IPS-11a (cell line): ENCODE results near the gene BTBD2.

Experiments used
- H3K4me3 ChIP-seq: one replicate; pipeline ENCODE4 v1.5.1; 2013; ENCODE audit warnings: low read depth, low read length, control low read depth

BTBD2 gene

GRCh38 chr19:1987197-1988187, 28.0 kb downstream of the BTBD2 start:
- no peak overlapping the region for H3K4me3 ChIP-seq

GRCh38 chr19:1986357-1987162, 29.0 kb downstream of the BTBD2 start:
- H3K4me3 ChIP-seq = no peak overlapping the region

- no peak overlapping the region for H3K4me3 ChIP-seq
Observed at GRCh38 chr19:1985588-1986356, 29.7 kb downstream of the BTBD2 start.

GRCh38 chr19:1984357-1984756, 31.2 kb downstream of the BTBD2 start:
- no peak overlapping the region for H3K4me3 ChIP-seq

- no peak overlapping the region for H3K4me3 ChIP-seq
Observed at GRCh38 chr19:1981253-1981652, 34.3 kb downstream of the BTBD2 start.

GRCh38 chr19:1980809-1981181, 34.7 kb downstream of the BTBD2 start:
- H3K4me3 ChIP-seq = no peak overlapping the region

- H3K4me3 ChIP-seq = no peak overlapping the region
Observed at GRCh38 chr19:1980091-1980808, 35.3 kb downstream of the BTBD2 start.

GRCh38 chr19:1979642-1980041, 35.9 kb downstream of the BTBD2 start:
- H3K4me3 ChIP-seq = no peak overlapping the region

GRCh38 chr19:1979017-1979416, 36.5 kb downstream of the BTBD2 start:
- no peak overlapping the region for H3K4me3 ChIP-seq

GRCh38 chr19:1978346-1978894, 37.1 kb downstream of the BTBD2 start:
- H3K4me3 ChIP-seq = no peak overlapping the region

GRCh38 chr19:1977120-1977519, 38.4 kb downstream of the BTBD2 start:
- H3K4me3 ChIP-seq = no peak overlapping the region

GRCh38 chr19:1975162-1975480, 40.4 kb downstream of the BTBD2 start:
- no peak overlapping the region for H3K4me3 ChIP-seq

- H3K4me3 ChIP-seq = no peak overlapping the region
Observed at GRCh38 chr19:1974381-1975161, 40.9 kb downstream of the BTBD2 start.

- H3K4me3 ChIP-seq = no peak overlapping the region
Observed at GRCh38 chr19:1970806-1971502, 44.6 kb downstream of the BTBD2 start.

GRCh38 chr19:1970003-1970805, 45.3 kb downstream of the BTBD2 start:
- H3K4me3 ChIP-seq = no peak overlapping the region

GRCh38 chr19:1969176-1970002, 46.1 kb downstream of the BTBD2 start:
- no peak overlapping the region for H3K4me3 ChIP-seq
